ENCODE results near the gene TTLL10.

TTLL10 gene

DNA sequence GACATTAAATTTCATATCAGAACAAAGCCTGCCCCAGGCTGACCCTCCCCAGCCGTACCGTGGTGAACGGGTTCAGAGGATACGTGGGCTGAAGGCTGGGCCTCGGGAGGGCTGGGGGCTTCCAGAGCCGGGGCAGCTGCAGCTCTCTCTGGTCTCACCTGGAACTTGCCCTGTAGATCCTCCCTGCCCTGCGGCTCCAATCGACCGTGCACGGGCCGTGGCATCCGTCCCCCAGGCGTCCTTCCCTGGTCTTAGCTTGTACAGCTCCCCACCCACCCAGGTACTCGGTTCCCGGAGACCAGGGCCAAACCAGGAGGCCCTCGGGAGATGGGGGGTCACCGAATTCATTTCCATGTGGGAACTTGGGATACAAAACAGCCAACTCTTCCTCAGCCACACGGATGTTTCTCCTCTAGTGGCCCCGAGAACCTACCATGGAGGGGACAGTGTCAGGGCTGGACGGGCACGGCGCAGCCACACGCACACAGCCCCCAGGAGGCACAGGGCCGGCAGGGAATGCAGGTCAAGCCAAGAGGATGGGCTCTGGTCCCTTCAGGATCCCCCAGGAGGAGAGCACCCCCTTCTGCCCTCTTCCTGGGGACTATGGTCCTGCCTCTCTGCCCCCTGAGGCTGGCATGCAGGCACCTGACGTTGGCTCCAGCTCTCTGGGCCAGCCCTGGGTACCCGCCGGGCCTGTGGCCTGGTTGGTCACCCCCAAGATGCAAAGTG lies 61.5 kb downstream of the TTLL10 start:
- DNase-seq (ENCODE audit: low read depth, low spot score) = no peak

DNA sequence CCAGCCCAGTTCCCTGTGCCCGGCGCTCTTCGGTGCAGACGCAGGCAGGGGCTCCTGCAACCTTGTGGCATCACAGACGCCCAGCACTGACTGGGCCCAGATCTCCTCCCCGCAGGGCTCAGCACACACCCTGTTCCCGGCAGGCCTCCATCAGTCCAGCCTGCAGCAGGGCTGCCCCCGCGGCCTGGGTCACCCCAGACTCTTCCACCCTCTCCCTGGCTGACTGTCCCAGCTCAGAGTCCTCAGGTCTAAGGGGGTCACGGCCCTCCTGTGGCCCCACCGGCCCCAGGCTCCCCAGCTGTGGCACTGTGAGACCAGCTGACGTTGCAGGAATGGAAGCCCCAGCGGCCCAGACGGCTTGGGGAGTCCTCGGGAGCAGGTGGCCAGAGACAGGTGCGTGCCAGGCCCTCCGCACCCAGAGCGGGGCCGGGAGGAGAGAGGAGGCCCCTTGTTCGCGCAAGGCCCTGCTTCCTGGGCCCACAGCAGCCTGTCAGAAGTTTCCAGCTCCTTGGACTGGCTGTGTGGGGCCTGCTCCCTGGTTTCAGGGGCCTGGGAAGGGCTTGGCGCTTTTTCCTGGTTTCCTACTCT lies 62.6 kb downstream of the TTLL10 start:
- DNase-seq (ENCODE audit: low read depth, low spot score) = no peak

DNA sequence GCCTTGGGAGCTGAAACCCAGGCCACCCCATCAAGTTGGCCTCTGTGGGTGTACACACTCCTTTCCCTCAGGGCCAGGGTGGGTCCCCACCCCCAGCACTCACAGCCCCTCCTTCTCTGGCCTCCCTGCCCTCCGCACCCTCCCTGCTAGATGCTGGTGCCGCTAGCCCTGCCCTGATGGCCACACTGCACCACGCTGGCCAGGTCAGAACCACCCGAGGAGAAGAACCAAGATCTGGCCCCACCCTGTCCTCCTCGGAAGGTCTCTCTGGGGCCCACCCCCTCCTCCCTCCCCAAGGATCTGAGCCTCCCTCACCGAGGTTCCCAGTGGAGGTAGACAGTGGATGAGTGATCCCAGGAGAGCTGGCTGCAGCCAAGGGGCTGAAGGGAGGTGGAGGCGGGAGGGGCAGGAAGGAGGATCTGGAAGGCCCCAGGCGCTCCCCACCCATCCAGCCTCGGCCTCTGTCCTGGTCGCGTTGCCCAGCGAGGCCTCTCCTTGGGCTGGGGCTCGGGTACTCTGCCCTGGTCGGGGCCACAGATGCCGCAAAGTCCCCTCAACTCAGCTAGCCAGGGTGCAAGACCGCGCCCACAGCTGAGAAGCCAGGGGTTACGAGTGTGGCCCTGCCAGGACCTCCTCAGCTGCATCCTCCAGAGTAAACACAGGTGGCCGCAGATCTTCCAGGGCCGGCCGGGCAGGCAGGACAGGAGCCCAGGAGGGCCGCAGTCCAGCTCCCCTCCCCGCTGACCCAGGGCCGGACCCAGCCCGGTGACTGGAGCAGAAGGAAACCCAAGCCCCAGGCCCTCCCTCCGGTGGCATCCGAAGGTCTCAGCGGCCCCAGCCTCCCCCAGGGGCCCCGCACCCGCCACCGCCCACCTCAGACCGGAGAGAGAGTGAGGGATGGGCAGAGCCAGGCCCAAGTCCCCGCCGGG lies 63.5 kb downstream of the TTLL10 start:
- no peak for DNase-seq (ENCODE audit: low read depth, low spot score)

DNA sequence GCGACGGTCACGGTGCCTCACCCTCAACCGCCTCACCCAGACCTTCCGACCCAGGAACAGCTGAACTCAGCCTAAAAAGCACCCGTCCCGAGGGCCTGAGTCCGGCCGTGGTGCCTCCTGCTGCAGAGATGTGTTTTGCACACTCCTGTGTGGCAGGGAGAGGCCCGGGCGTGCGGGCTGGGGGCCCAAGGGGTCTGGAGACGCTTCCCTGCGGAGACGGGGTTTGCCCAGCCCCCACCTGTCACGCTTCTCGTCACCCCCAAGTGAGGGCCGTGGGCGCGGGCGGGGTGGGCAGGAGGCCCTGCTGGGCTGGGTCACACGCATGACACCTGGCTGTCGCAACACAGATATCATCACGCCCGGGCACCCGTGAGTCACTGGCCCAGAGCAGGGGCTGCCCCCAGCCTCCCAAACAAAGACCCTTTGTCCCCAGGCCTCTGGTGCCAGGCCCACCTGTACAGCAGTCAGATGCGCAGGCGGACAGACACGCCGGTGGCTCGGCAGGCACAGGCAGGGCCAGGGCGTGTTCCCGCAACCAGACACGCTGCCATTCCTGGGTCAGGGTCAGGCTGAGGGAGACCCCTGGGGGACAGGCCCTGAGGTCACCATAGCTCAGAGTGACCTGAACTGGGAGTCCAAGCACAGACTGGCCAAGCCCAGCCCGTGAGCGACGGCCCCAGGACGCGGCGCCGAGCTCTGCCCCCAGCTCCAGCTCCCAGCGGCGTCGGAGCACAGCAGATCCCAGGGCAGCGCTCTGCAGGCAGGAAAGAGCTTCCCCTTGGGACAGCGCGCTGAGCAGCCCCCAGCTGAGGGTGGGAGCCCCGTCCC lies 64.4 kb downstream of the TTLL10 start:
- no peak for DNase-seq (ENCODE audit: low read depth, low spot score)

DNA sequence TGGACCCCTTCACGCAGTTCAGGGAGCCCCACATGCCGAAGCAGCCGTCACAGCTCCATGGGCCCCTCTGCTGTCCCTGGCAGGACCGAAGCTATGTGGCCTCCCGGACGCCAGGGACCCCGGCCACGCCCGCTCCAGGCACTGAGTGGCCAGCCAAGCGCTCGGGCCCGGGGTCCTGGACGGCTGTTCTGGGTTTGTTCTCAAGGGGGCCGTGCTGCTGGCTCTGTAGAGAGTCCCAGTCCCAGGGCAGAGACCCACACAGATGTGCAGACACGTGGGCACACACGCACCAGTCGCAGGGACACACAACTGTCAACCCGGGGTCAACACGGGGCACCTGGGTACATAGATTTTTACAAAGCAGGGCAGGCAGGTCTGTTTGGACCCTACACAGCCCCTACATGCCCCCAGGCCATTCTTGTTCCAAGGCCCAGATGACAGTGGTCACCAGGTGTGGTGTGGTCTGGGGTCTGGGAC lies 65.1 kb downstream of the TTLL10 start:
- no peak for DNase-seq (ENCODE audit: low read depth, low spot score)

DNA sequence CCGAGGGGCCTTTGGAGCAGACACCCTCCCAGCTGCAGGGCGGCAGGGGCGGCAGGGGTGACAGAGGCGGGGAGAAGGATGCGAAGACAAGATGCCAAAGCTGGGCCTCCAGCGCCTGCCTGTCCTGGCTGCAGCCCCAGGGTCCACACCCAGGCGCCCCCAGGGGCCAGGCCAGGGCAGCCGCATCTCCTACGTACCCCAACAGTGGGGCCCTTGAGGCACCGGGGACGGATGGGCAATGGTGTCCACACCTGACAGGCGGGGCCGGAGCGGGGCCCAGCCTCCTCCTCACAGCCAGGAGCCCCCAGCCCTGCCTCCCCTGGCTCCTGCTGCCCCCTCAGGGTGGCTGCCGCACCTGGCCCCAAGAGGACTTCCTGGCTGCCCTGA lies 65.5 kb downstream of the TTLL10 start:
- no peak for DNase-seq (ENCODE audit: low read depth, low spot score)

DNA sequence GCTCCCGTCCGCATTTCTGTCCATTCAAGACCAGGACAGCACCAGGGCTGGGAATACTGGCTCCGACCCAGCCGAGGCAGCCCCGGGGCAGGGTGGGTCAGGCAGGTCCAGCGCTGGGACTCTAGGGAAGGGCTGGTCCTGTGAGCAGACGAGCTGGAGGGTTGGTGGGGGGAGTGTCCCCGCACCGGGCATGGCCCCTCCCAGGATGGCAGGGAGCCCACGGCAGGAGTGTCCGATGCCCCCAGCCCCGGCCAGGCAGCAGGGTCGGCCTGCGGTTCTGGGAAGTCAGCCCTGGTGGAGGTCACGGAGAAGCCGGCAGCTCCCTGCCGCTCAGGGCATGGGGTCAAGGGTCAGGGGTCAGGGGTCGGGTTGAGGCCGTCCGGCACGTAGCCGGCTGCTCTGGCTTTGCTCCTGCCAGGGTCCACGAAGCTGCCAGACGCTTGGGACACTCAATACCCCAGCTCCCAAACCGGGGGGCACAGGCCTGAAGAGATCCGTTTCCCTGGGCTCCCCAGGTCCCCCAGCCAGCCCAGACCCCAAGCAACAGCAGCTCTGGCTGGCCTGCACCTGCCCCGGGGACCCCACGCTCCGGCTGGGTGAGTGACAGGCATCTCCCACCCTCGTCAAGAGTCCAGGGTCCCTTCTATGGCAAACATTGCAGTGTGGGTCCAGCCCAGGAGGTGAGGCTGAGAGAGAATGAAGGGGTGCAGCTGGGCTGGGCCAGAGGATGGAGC lies 66.1 kb downstream of the TTLL10 start:
- no peak for DNase-seq (ENCODE audit: low read depth, low spot score)

DNA sequence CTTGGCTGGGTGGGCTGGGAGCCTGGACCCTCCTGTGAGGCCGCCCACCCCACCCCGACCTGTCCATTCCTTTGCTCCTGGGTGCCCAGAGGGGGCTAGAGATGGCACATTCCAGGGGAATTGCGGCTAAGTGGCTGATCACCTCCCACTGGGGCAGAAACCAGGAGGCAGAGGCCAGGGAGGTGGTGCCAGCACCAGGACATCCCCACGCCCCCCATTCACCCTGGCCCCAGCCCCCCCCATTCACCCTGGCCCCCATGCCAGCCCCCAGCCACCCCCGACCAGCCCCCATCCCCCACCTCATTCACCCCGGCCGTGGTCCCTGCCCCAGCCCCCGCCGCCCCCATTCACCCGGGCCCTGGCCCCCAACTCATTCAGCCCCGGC lies 66.7 kb downstream of the TTLL10 start:
- no peak for DNase-seq (ENCODE audit: low read depth, low spot score)

DNA sequence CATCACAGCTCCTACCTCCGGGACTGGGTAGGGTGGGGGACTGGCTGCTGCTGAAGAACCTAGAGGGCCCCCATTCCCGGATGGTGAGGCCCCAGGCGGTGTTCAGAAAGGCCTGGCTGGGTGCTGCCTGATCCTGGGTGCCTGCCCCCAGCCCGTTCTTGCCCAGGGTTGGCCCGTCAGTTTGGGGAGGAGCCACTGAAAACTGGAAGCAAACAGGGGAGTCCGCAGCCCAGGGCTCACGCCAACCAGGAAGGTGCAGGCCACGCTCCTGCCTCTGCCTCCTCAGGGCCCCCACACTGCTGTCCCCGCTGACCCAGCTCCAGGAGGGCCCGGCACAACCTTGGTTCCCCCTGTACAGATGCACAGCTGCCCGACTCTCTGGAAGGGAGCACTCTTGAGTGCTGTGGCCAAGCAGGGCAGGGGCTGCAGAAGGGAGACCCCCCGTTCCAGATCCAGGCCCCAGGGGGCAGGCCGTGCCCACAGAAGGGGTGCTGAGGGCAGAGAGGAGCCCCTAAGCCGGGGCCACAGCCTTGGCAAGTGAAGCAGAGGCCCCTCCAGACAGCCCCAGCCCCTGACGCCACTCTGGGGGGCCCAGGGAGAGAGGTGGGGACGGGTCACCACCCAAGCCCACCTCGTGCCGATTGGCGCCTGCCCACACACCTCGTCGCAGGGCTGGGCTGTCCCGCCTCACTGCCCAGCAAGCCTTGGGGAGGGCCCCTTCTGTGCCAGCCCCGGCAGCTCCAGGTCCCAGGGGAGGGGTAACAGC lies 67.3 kb downstream of the TTLL10 start:
- DNase-seq (ENCODE audit: low read depth, low spot score) = no peak

DNA sequence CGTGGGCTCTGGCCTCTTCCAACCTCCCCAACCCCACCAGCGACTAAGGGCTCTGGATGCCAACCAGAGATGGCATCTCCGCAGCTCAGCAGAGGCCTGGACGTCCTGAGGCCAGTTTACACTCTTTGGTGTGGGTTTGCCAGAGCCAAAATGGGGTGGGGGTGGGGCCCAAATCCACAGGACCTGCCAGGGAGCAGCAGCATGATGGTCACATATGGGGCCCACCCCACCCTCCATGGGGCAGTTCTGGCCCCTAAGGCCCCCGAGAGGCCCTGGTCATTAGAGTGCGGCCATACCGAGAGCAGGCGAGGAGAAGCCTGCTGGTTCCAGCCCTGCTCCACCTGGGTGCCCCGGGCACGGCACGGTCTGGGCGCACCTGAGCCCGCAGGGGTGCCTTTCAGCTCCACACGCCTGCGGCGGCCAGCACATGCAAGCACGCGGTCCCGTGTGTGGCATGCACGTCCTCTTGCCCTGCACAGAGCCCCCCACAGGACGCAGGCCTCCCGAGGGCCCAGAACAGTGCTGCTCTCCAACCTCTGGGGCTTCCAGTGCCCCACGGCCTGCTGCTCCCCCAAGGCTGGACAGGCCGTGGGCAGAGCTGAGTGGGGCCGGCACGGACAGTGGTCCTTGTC lies 68.0 kb downstream of the TTLL10 start:
- no peak for DNase-seq (ENCODE audit: low read depth, low spot score)

DNA sequence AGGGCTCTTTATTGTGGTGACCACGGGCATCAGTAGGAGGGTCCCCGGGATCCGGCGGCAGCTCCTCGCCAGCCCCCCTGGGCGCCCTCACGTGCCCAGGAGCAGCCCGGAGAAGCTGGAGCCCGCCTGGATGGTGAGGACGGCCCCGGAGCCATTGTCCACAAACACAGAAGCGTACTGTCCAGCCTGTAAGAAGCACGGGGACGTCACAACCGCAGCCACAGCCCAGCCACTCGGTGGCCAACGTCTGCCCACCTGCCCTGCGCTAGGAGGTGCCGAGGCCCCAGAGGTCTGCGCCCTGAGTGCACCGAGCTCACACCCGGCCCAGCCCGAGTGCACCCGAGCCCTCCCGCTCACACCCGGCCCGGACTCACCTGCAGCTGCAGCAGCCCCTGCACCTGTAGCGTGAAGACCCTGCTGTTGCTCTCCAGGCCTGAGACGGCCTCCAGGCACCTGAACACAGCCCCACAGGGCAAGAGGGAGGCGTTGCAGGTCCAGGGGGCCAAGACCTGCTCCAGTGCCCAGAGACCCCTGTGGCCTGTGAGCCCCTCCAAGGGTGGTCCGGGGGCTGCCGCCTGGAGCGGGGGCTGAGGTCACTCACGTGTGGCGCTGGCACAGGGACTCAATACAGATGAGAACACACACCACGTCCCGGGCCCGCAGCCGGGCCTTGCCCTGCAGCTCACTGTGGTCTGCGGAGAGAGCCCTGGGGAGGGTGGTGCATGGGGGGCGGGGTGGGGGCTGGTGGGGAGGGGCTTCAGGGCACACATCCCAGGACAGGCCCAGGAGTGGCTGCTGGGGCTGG lies 69.0 kb downstream of the TTLL10 start:
- no peak for DNase-seq (ENCODE audit: low read depth, low spot score)

DNA sequence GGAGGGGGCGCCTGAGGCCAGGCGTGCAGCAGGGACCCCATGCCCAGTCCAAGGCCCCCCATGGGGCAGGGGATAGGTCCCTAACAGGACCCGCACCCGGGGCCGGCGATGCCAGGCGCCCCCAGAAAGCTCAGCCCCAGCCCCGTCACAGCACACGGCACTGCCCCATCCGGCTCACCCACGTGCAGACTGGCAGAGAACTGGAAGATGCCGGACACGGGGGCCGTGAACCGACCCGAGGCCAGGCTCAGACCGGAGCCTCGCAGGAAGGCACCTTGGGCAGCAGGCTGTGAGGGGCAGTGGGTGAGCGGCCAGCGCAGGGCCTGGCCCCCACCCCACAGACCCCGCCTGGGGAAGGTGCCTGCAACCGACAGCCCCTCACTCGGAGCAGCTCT lies 69.6 kb downstream of the TTLL10 start:
- DNase-seq (ENCODE audit: low read depth, low spot score) = no peak

DNA sequence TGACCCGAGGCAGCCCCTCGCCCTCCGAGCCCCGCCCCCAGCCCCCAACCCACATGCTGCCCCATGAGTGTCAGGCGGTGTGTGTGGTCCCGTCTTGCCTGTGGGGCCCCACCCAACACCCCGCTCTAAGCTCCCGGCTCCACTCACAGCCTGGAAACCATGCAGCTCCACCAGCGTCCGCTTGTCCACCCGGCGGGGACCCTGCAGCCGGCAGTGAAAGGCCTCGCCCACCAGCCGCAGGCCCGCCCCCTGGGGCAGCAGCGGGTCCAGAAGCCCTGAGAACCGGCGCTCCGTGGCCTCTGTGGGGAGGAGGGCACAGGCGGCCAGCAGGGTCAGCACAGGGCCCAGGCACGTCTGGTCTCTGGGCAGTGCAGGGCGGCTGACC lies 70.1 kb downstream of the TTLL10 start:
- no peak for DNase-seq (ENCODE audit: low read depth, low spot score)

DNA sequence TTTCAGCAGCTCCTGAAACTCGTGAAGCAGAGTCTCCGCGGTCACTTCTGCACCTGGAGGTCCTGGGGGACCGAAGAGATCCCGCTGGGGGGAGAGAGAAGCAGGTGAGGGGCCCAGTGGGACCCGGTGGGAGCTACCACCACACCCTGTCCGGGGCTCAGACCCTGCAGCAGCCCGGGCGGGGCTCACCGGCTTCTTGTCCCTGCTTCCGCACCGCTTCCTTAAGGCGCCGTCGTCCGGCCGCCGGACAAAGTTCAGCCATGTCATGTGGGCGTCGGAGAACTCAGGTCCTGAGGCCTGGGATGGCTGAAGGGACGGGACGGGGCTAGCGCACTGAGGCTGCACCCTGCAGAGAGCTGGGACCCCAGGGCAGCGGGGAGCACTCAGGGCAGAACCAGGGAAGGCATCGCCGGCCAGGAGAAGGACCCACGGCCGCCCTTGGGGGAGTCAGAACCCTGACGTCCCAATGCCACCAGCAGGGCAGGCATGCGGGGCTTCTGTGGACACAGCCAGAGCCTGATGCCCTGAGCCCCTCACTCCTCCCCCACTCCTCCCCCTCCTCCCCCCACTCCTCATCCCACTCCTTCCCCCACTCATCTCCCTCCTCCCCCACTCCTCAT lies 70.6 kb downstream of the TTLL10 start:
- DNase-seq (ENCODE audit: low read depth, low spot score) = no peak

DNA sequence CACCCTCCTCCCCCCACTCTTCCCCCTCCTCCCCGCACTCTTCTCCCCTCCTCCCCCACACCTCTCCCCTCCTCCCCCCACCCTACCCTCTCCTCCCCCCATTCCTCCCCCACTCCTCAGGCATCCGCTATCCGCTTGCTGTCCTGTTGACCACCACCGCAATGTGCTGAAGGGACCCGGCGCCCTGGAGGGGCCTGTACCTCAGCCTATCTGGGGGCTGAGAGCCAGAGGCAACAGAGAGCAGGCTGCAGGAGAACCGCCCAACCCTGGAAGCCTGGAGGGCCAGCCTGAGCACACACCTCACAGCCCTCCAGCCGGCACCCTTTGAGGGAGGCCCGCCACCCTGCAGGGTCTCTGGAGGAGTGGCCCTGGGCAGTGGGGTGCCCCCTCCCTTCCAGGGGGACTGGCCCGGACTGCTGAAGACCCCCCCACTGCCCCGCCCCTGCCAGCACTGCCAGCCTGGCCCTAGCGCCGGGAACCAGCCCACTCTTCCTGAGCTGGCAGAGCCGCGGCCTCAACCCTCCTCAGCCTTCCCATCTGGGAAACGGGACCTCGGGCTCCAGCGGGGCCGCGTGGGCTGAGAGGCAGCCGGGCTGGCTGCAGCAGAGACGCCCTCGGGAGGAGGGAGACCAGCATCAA lies 71.6 kb downstream of the TTLL10 start:
- no peak for DNase-seq (ENCODE audit: low read depth, low spot score)

DNA sequence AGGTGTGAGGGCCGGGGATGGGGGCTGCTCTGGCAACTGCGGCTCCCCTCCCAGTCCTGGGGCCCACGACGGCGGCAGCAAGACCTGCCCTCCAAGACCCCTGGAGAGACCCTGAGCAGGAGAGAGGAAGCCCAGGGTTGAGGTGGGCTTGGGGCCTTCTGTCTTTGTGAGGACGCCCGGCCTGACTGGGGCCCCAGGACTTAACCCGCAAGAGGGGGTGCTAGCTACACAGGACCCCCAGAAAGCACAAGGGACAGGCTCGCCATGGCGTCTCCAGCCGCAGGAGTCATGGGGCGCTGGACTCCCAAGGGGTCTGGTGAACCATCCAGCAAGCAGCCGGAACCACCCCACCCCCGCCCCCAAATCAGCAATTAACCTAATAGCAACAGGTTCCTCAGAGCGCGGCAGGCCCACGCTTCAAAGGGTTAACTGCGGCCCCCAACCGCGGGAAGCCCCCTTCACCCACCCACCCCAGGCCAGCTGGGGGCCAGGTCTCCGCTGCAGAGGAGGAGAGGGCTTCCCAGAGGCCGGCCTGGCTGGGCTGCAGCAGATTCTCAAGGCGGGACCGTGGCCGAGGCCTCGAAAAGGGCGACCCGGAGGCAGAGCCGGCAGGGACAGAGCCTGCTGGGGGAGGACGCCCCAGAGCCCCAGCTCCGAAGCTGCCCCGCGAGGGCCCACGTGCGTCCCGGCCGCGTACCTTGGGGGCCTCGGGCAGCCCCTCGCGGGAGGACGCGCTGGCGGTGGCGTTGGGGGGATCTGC lies 72.3 kb downstream of the TTLL10 start:
- no peak for DNase-seq (ENCODE audit: low read depth, low spot score)

All from astrocyte of the hippocampus (primary cell).